Measurements from ENCODE around the gene ALG5. TPM values are rescaled to one million over a fixed set of nuclear protein-coding genes. Genes with fewer than 3 reads are reported as not detected.

Gene ALG5
- total and polyA plus RNA-seq, 2 of the 4 experiments (the other 2 are of a cell fraction): 19.4 to 21.9 TPM

DNA sequence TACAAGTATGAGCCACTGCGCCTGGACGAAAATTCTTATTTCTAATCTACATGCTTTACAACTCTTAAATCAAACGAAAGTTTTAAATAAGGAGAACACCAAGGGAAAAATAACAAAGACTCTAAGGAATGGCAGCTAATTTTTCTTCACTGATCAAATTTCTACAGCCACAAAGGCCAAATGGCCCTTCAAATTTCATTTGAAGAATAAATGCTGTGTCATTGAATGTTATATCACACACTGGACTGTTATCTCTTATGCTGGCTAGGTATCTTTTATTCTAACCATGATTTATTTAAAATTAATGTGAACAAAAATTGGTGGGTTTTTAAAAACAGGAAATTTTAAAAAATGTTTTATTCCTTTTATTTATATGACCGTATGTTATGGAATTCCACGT is 93.2 kb downstream of the ALG5 start:
- H3K18ac ChIP-seq (ENCODE audit: low read depth, low read length): no peak overlapping the region
- dilution Hi-C loops (cut with HindIII; ENCODE audit: low sequenced_read_pairs, unreplicated experiment): no loop called here
- no peaks in the 10 kb centered on the region for H3K9me3 ChIP-seq (ENCODE audit: control insufficient read depth, insufficient read depth, low read length)
- H3K4me3 ChIP-seq (ENCODE audit: insufficient read depth, low read depth, low read length): no peak overlapping the region
- CTCF ChIA-PET: no interaction called here
- no peak overlapping the region for H3K4me2 ChIP-seq (ENCODE audit: low read depth, low read length)
- no peak overlapping the region for H3K4ac ChIP-seq (ENCODE audit: low read depth, low read length)
- H3K9ac ChIP-seq (ENCODE audit: low read depth, low read length): no peak overlapping the region
- H2AFZ ChIP-seq (replicated peaks; ENCODE audit: low read length, poor library complexity): no peak overlapping the region
- H3K36me3 ChIP-seq (ENCODE audit: control insufficient read depth, insufficient read depth, low read length): peaks cover 2% of the 10 kb centered on the region
- H2BK20ac ChIP-seq (ENCODE audit: low read depth, low read length): no peak overlapping the region
- in situ Hi-C loops (cut with MboI; ENCODE audit: low sequenced_read_pairs): no loop called here
- BruUV-seq (replicated peaks): no TSS peak
- no peak overlapping the region for H2BK15ac ChIP-seq (ENCODE audit: low read depth, low read length)
- TF ChIP-seq NFE2L2 (IDR thresholded peaks at IDR 0.05; ENCODE audit: low read depth, low read length) (peak; percentile 64; the same call in 1 of the 2 replicates), BHLHE40 (IDR thresholded peaks at IDR 0.05; ENCODE audit: low read depth, low read length) (no peak)
- H4K91ac ChIP-seq (ENCODE audit: insufficient read depth, low read depth, low read length): no peak overlapping the region
- H3K23ac ChIP-seq (ENCODE audit: low read depth, low read length): no peak overlapping the region
- ATAC-seq (ENCODE audit: low read depth): no peak
- H3K27me3 ChIP-seq (ENCODE audit: control insufficient read depth, insufficient read depth, low read length): no peaks in the 10 kb centered on the region
- H2BK5ac ChIP-seq (ENCODE audit: low read depth, low read length, poor library complexity, severe bottlenecking): no peak overlapping the region
- no peak overlapping the region for H3K14ac ChIP-seq (replicated peaks; ENCODE audit: low read depth, low read length)
- H2AK5ac ChIP-seq (ENCODE audit: low read depth, low read length): no peak overlapping the region
- peaks cover 8% of the 10 kb centered on the region for H3K4me1 ChIP-seq (ENCODE audit: control insufficient read depth, insufficient read depth, low read length)
- H2AK9ac ChIP-seq (replicated peaks; ENCODE audit: low read depth, low read length, poor library complexity): no peak overlapping the region
- peaks cover 15 to 61% of the 10 kb centered on the region in 2 experiments for H3K79me1 ChIP-seq (ENCODE audit: low read depth in 1 of 2, low read length in 2 of 2)
- H4K8ac ChIP-seq (ENCODE audit: low read depth in 2 of 2, low read length in 2 of 2): no peak overlapping the region
- H3K56ac ChIP-seq (ENCODE audit: extremely low read depth, insufficient read depth, low read length): no peak overlapping the region
- intact Hi-C loops (cut with micrococcal nuclease): no loop called here
- peaks cover 4% of the 10 kb centered on the region; the same call in 1 of the 2 replicates for H3K9me1 ChIP-seq (ENCODE audit: insufficient read depth, low read length)
- H4K20me1 ChIP-seq (ENCODE audit: insufficient read depth, low read length): no peaks in the 10 kb centered on the region
- no peak overlapping the region for H4K5ac ChIP-seq (ENCODE audit: low read depth, low read length)
- DNase-seq: no peak
- POLR2A ChIA-PET (ENCODE audit: unreplicated experiment): no interaction called here
- no CpG with 5 or more reads among the region's 5 CpGs for WGBS, 2 experiments (ENCODE audit: extremely low coverage in 2 of 2, insufficient read length in 1 of 2)
- no peak overlapping the region for H3K27ac ChIP-seq (ENCODE audit: insufficient read depth, low read length)
- H2BK120ac ChIP-seq (ENCODE audit: low read depth, low read length): no peak overlapping the region

Data from IMR-90 (cell line).